GM10847 (cell line): Measurements from ENCODE around the gene CCDC117.

Experiments used
- POLR2A ChIP-seq: IDR thresholded peaks from 2 replicates; pipeline ENCODE4 v1.6.1; 2011; ENCODE audit not compliant: insufficient read length; ENCODE audit errors: extremely low read depth

CCDC117 gene

DNA sequence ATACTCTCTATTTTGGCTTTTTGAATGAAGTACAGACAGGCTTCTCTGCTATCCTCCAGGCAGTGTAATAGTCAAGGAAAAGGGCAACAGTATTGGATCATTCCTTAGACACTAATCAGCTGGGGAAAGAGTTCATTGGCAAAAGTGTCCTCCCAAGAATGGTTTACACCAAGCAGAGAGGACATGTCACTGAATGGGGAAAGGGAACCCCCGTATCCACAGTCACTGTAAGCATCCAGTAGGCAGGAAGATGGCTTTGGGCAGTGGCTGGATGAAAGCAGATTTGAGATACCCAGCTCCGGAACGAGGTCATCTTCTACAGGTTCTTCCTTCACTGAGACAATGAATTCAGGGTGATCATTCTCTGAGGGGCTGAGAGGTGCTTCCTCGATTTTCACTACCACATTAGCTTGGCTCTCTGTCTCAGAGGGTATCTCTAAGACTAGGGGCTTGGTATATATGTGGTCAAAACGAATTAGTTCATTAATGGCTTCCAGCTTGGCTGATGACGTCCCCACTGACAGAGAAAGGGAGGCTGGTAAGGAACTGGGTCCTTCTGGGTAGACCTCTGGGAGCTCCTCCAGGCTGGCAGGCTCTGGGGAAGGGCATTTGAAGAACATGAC, 22.7 kb downstream of the CCDC117 start:
- no peak for TF ChIP-seq POLR2A

- TF ChIP-seq POLR2A = no peak
Observed at GRCh38 chr22:28795932-28796856, 23.7 kb downstream of the CCDC117 start.

DNA sequence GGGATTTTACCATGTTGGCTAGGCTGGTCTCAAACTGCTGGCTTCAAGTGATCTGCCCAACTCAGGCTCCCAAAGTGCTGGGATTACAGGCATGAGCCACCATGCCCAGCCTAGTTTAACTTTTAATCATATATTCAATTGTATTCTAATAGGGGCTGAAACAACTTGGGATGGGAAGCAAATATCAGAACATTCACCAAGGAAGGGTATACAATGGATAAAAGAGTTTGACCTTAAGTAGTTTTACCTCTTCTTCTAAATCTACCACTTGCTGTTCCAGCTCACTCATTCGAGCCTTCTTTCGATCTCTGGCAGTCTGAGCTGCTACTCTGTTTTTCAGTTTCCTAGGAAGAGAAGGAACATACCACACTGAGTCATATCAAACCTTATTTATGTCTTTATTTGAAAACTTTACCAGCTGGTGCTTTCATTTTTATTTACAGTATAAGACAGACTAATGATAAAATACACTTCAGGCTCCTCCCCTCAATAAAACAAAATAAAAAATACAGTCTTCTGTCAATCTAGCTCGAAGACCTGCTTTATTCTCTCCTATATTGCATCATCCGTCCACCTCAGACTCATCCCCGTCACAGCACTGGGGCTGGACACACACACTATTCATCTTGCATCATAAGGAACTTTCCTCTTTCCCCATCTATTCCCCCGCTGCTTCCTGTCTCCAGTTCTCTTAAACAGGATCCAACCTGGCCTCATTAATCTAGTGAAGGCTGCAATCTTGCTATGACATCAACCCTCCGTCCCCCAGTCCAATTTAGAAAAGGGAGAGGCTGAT, 26.5 kb downstream of the CCDC117 start:
- TF ChIP-seq POLR2A = peak; percentile 22

GRCh38 chr22:28799606-28800307, 27.3 kb downstream of the CCDC117 start:
- TF ChIP-seq POLR2A = peak; percentile 17

- peak; percentile 93 for TF ChIP-seq POLR2A
Observed at GRCh38 chr22:28800308-28801041, 28.0 kb downstream of the CCDC117 start, which contains the start of gene XBP1. XBP1 (minus strand) TSS chr22:28800569.

- no peak for TF ChIP-seq POLR2A
Observed at GRCh38 chr22:28801845-28802594, 29.5 kb downstream of the CCDC117 start.

DNA sequence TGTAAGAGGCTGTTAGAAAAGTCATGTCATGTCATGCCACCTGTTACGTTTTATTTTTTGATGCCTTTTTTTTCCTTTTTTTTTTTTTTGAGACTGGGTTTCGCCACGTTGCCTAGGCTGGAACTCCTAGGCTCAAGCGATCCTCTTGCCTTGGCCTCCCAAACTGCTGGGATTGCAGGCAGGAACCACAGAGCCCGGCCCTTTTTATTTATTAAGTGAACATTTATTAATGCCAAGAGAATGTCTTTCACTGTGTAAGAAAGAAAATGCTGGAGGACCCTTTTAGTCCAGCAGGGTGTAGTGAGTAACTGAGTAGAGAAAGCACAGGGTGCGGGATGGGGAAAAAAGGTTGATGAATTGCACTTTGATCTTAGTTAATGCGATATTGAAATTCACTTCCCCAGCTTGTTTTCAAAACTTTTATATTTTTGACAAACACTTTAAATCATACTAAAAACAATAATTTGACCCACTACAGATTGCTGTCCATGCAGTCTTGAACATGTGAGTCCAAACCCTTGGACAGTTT, 30.2 kb downstream of the CCDC117 start:
- TF ChIP-seq POLR2A = no peak

- no peak for TF ChIP-seq POLR2A
Observed at GRCh38 chr22:28808716-28809355, 36.3 kb downstream of the CCDC117 start.

GRCh38 chr22:28810821-28811491, 38.5 kb downstream of the CCDC117 start:
- no peak for TF ChIP-seq POLR2A

GRCh38 chr22:28812516-28812915, 40.0 kb downstream of the CCDC117 start:
- TF ChIP-seq POLR2A = no peak

DNA sequence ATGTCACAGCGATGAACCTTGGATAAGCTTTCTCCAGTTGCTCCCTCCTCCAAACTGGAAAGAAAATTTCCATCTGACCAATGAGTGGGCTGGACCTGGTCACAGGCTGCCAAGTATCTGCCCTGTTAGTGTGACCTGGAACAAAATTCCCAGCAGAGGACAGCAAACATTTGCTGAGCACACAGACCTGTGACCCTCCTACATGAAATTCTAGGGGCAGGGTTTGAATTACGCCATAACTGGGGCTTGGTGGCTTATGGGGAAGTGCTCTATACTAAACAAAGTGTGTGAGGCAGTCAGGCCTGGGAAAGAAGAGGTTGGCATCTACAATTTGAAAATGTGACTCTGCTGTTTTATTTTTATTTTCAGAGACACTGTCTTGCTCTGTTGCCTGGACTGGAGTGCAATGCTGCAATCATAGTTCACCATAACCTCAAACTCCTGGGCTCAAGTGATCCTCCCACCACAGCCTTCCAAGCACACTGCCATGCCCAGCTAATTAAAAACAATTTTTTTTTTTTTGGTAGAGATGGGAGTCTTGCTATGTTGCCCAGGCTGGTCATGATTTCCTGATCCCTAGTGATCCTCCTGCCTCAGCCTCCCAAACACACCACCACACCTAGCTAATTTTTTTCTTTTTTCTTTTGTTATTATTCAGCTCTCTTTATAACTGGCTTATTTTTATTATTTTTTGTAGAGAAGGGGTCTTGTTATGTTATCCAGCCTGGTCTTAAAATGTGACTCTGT, 41.5 kb downstream of the CCDC117 start:
- no peak for TF ChIP-seq POLR2A

DNA sequence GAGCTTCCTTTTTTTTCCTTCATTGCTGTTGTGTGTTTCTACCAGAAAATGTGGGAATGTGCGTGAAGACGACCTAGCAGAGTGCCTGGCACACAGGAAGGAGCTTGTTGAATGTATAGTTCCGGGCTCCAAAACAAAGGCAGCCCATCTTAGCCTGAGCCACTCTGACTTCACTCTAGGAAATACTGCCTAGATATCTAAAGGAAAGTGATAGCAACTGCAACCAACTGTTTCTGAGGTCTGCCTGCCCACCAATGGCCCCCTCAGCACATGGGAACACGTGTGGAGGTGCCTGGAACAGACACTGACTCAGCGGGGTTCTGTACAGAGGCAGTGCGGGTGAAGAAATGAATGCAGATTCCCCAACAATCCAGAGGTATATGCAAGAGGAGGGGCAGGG, 42.6 kb downstream of the CCDC117 start:
- no peak for TF ChIP-seq POLR2A

GRCh38 chr22:28815729-28816128, 43.2 kb downstream of the CCDC117 start:
- no peak for TF ChIP-seq POLR2A
